ENCODE data around the gene KRT14. TPM values are rescaled to one million over a fixed set of nuclear protein-coding genes. Genes with fewer than 3 reads are reported as not detected.
"Not testable (repeated sequence)": the region's sequence is repeated elsewhere in the genome, so short reads cannot be mapped to it uniquely, and the experiment has no call there.

Gene KRT14
- total RNA-seq, 6 experiments from 2014 or later, result 0.24 TPM; not detected in 5

GRCh38 chr17:41620583-41621434, 34.1 kb upstream of the KRT14 start:
- Histone ChIP-seq H3K27me3 (no peaks in the 10 kb centered on the region), H3K27ac (no peak overlapping the region), H3K4me1 (no peaks in the 10 kb centered on the region), H3K9me3 (no peaks in the 10 kb centered on the region), H3K4me3 (no peak overlapping the region), H3K36me3 (no peaks in the 10 kb centered on the region)
- TF ChIP-seq CTCF (IDR thresholded peaks at IDR 0.05), result no peak
- TF ChIP-seq POLR2A (IDR thresholded peaks at IDR 0.05), result no peak
- intact Hi-C loops (cut with DNase I), result no loop called here
- ATAC-seq, result no peak
- DNase-seq, result no peak
- WGBS (ENCODE audit: insufficient coverage, low coverage, low lambda C conversion rate, missing lambda C conversion rate), result 41% methylated on average over 3 of the region's 21 CpGs

GRCh38 chr17:41619927-41620582, 33.4 kb upstream of the KRT14 start:
- intact Hi-C loops (cut with DNase I); DNase-seq: not testable (repeated sequence)

GRCh38 chr17:41619036-41619926, 32.6 kb upstream of the KRT14 start:
- WGBS (ENCODE audit: insufficient coverage, low coverage, low lambda C conversion rate, missing lambda C conversion rate), result 38% methylated on average over 6 of the region's 20 CpGs
- intact Hi-C loops (cut with DNase I), result no loop called here
- TF ChIP-seq CTCF (IDR thresholded peaks at IDR 0.05) (no peak), POLR2A (IDR thresholded peaks at IDR 0.05) (no peak)
- peak in 1 of 4 donors; percentile 33 for ATAC-seq
- no peak overlapping the region for H3K4me3 ChIP-seq
- no peaks in the 10 kb centered on the region for H3K36me3 ChIP-seq
- H3K27ac ChIP-seq, result no peak overlapping the region
- H3K27me3 ChIP-seq, result no peaks in the 10 kb centered on the region
- DNase-seq, result peak in 1 of 3 donors; percentile 27
- no peaks in the 10 kb centered on the region for H3K9me3 ChIP-seq
- no peaks in the 10 kb centered on the region for H3K4me1 ChIP-seq

More at GRCh38 chr17:41619927-41620582, 33.4 kb upstream of the KRT14 start:
- not testable (repeated sequence) for H3K27ac ChIP-seq, H3K4me1 ChIP-seq, H3K9me3 ChIP-seq, ATAC-seq, H3K27me3 ChIP-seq, H3K4me3 ChIP-seq, H3K36me3 ChIP-seq
- WGBS (ENCODE audit: insufficient coverage, low coverage, low lambda C conversion rate, missing lambda C conversion rate), result 50% methylated on average over 2 of the region's 6 CpGs

- no peaks in the 10 kb centered on the region for H3K27me3 ChIP-seq
- H3K9me3 ChIP-seq, result no peaks in the 10 kb centered on the region
- no peak overlapping the region for H3K27ac ChIP-seq
- TF ChIP-seq POLR2A (IDR thresholded peaks at IDR 0.05) (no peak), CTCF (IDR thresholded peaks at IDR 0.05) (no peak)
- ATAC-seq (peak in 1 of 4 donors; percentile 14), DNase-seq (peak in 1 of 3 donors; percentile 31)
- intact Hi-C loops (cut with DNase I), result no loop called here
- H3K36me3 ChIP-seq, result no peaks in the 10 kb centered on the region
- no peaks in the 10 kb centered on the region for H3K4me1 ChIP-seq
- H3K4me3 ChIP-seq, result no peak overlapping the region
- WGBS (ENCODE audit: insufficient coverage, low coverage, low lambda C conversion rate, missing lambda C conversion rate), result 43% methylated on average over 3 of the region's 13 CpGs
These were observed 31.8 kb upstream of the KRT14 start for GRCh38 chr17:41618341-41619035.
